ENCODE measurements around the gene SLC34A3. TPM values are rescaled to one million over a fixed set of nuclear protein-coding genes. Genes with fewer than 3 reads are reported as not detected.

SLC34A3 gene
- total and polyA plus RNA-seq, 2 of the 8 experiments (the other 6 are each of a cell fraction or from before 2014, with no cell fraction given) = 0.08 TPM; not detected in 1

- Histone ChIP-seq H3K56ac (replicated peaks; ENCODE audit: insufficient read length, low read depth, low read length) (no peak overlapping the region), H3K9me3 (ENCODE audit: insufficient read depth in 2 of 2, low read depth in 1 of 2, low read length in 1 of 2) (no peaks in the 10 kb centered on the region), H2BK12ac (ENCODE audit: low read depth, low read length) (no peak overlapping the region), H3K36me3 (ENCODE audit: control insufficient read depth in 2 of 4, insufficient read depth in 4 of 4, low read length in 3 of 4) (peaks cover 0 to 15% (median 10%) of the 10 kb centered on the region in 4 experiments; a peak in 6 of 8 replicates), H2BK20ac (ENCODE audit: low read length) (no peak overlapping the region), H3K4me3 (ENCODE audit: extremely low read depth in 1 of 4, insufficient read depth in 2 of 4, low read depth in 3 of 4, low read length in 4 of 4) (no peak overlapping the region), H4K5ac (ENCODE audit: insufficient read length, low read depth, low read length) (no peak overlapping the region), H3K4ac (replicated peaks; ENCODE audit: insufficient read length, low read depth, low read length) (no peak overlapping the region), H4K91ac (replicated peaks; ENCODE audit: insufficient read length, low read length) (no peak overlapping the region), H2BK15ac (ENCODE audit: low read length) (no peak overlapping the region), H3K23me2 (ENCODE audit: low read depth, low read length) (peaks cover 2% of the 10 kb centered on the region; the same call in 1 of the 2 replicates), H3K23ac (ENCODE audit: insufficient read length) (no peak overlapping the region), H2BK120ac (replicated peaks; ENCODE audit: low read depth, low read length) (no peak overlapping the region), H2AFZ (ENCODE audit: low read length) (no peak overlapping the region), H3K14ac (ENCODE audit: insufficient read length) (no peak overlapping the region), H3K4me2 (ENCODE audit: insufficient read depth in 1 of 2, low read depth in 2 of 2, low read length in 2 of 2) (no peak overlapping the region), H3K79me2 (ENCODE audit: control insufficient read depth in 1 of 2, insufficient read depth in 2 of 2, low read length in 2 of 2) (no peaks in the 10 kb centered on the region), H3K18ac (ENCODE audit: extremely low read depth, low read length) (no peak overlapping the region), H2BK5ac (ENCODE audit: low read depth, low read length) (peak overlapping the region; percentile 52), H4K20me1 (replicated peaks in 1 of 2; ENCODE audit: control insufficient read depth in 1 of 2, insufficient read depth in 2 of 2, low read length in 2 of 2) (peaks cover 4 to 7% of the 10 kb centered on the region in 2 experiments), H3K4me1 (replicated peaks in 1 of 4; ENCODE audit: control insufficient read depth in 3 of 4, insufficient read depth in 4 of 4, low read length in 3 of 4) (peaks cover 0 to 20% (median 12%) of the 10 kb centered on the region in 4 experiments; a peak in 6 of 7 replicates), H3K9ac (replicated peaks in 1 of 4; ENCODE audit: extremely low read depth in 1 of 4, low read depth in 3 of 4, low read length in 3 of 4) (no peak overlapping the region), H4K8ac (ENCODE audit: extremely low read depth, insufficient read depth, low read length) (no peak overlapping the region; the same call in 1 of the 2 replicates), H3K79me1 (ENCODE audit: low read depth, low read length) (no peaks in the 10 kb centered on the region), H3K27me3 (replicated peaks in 1 of 4; ENCODE audit: control insufficient read depth in 3 of 4, extremely low read depth in 1 of 4, insufficient read depth in 3 of 4, low read length in 3 of 4) (peaks cover 0 to 2% (median 0%) of the 10 kb centered on the region in 4 experiments; a peak in 1 of 7 replicates), H2AK5ac (ENCODE audit: low read depth, low read length) (0 out of 2 replicates have a peak overlapping the region, but pooled peaks have one; percentile 53), H3K27ac (ENCODE audit: low read depth, low read length) (no peak overlapping the region)
- ChIA-PET CTCF (ENCODE audit: partially characterized antibody) (interaction anchor here (0.6 to 2.2 kb wide), 7 partner anchors 8 to 75 kb away, joined by 3 to 8 read pairs (median 3); no protein-coding TSS in a partner anchor), POLR2A (ENCODE audit: partially characterized antibody) (interaction anchor here (1.0 to 47.8 kb wide), 4 partner anchors 8 to 38 kb away, joined by 3 to 1462 read pairs (median 4); partner anchors contain the start of genes CYSRT1, NDOR1, NELFB and NRARP)
- no peak for DNase-seq (ENCODE audit: low read depth in 1 of 2, low spot score in 2 of 2)
- 88% methylated on average over 13 of the region's 13 CpGs; no CpG with 5 or more reads in 1 of the 2 experiments for WGBS, 2 experiments (ENCODE audit: extremely low coverage in 1 of 2, insufficient coverage in 1 of 2, insufficient read length in 1 of 2, insufficient replicate concordance in 2 of 2, low coverage in 1 of 2, low lambda C conversion rate in 2 of 2, missing lambda C conversion rate in 1 of 2)
- TF ChIP-seq PHF8 (conservative IDR thresholded peaks at IDR 0.05; ENCODE audit: low read depth, low read length) = no peak
- no peak for TF ChIP-seq SUZ12 (IDR thresholded peaks at IDR 0.05; ENCODE audit: low read length)
- TF ChIP-seq SP2 (IDR thresholded peaks at IDR 0.05; ENCODE audit: low read length) = no peak
- peak; percentile 25; the same call in 1 of the 2 replicates for TF ChIP-seq POLR2AphosphoS5 (IDR thresholded peaks at IDR 0.05; ENCODE audit: low read depth, low read length)
- TF ChIP-seq FOSL1 (IDR thresholded peaks at IDR 0.05; ENCODE audit: insufficient read depth, low read depth, low read length) = no peak
- no peak for FAIRE-seq
These were observed 42.4 kb downstream of the SLC34A3 start for GRCh38 chr9:137273095-137273490.

Data from H1 (cell line).